HL-60 (cell line): ENCODE results near the gene GH2.

Source experiments
- DNase-seq, 2 experiments: peaks; one replicate each; pipeline ENCODE4 v3.0.0-alpha.2; 2010 to 2020; ENCODE audit warnings: low read depth in 1 of 2, low spot score in 1 of 2
- H3K27ac ChIP-seq: fragments of 250-450 bp; sonication (Bioruptor Pico); replicated peaks from 2 replicates; pipeline ENCODE4 v1.5.1; 2020; ENCODE audit warnings: mild to moderate bottlenecking, moderate library complexity
- H3K27me3 ChIP-seq: fragments of 250-450 bp; sonication (Bioruptor Pico); 2 replicates; pipeline ENCODE4 v1.5.1; 2021; ENCODE audit warnings: mild to moderate bottlenecking, moderate library complexity; ENCODE audit not compliant: insufficient read depth, poor library complexity, severe bottlenecking
- H3K4me3 ChIP-seq: replicated peaks from 2 replicates; pipeline ENCODE4 v1.5.1; 2011; ENCODE audit warnings: mild to moderate bottlenecking, control low read depth, low read length; ENCODE audit not compliant: insufficient read depth
- GABPA ChIP-seq: IDR thresholded peaks from 2 replicates; pipeline ENCODE4 v1.6.1; 2012; ENCODE audit warnings: low read depth
- POLR2AphosphoS5 ChIP-seq: IDR thresholded peaks from 2 replicates; pipeline ENCODE4 v1.6.1; 2012; ENCODE audit warnings: low read depth
- SPI1 ChIP-seq: IDR thresholded peaks from 2 replicates; pipeline ENCODE4 v1.6.1; 2012; ENCODE audit warnings: low read depth, mild to moderate bottlenecking, borderline replicate concordance
- TF ChIP-seq, protein P1 (sequence below): IDR thresholded peaks from one replicate; pipeline ENCODE4 v1.5.1; 2011; ENCODE audit warnings: low read length, control low read depth, inconsistent platforms; ENCODE audit not compliant: insufficient read depth
- TF ChIP-seq, protein P2 (sequence below): IDR thresholded peaks from 2 replicates; pipeline ENCODE4 v1.6.1; 2012; ENCODE audit warnings: low read depth; ENCODE audit not compliant: insufficient replicate concordance

GH2 gene

DNA sequence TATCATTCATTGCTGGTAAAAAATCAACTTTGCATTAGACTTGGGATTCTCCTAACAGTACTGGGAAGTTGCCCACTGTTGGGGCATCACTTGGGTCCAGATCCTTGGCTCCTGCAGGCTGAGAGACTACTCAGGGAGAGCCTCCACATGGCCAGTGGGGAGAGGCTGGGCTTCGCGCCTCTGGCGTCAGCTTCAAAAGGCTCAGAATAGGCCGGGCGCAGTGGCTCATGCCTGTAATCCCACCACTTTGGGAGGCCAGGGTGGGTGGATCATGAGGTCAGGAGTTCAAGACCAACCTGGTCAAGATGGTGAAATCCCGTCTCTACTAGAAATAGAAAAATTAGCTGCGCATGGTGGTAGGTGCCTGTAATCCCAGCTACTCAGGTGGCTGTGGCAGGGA is 32.7 kb upstream of the GH2 start:
- Histone ChIP-seq H3K27me3 (peaks cover 2% of the 10 kb centered on the region), H3K27ac (no peak overlapping the region), H3K4me3 (no peak overlapping the region)
- no peak for TF ChIP-seq POLR2AphosphoS5
- TF ChIP-seq, protein P1, sequence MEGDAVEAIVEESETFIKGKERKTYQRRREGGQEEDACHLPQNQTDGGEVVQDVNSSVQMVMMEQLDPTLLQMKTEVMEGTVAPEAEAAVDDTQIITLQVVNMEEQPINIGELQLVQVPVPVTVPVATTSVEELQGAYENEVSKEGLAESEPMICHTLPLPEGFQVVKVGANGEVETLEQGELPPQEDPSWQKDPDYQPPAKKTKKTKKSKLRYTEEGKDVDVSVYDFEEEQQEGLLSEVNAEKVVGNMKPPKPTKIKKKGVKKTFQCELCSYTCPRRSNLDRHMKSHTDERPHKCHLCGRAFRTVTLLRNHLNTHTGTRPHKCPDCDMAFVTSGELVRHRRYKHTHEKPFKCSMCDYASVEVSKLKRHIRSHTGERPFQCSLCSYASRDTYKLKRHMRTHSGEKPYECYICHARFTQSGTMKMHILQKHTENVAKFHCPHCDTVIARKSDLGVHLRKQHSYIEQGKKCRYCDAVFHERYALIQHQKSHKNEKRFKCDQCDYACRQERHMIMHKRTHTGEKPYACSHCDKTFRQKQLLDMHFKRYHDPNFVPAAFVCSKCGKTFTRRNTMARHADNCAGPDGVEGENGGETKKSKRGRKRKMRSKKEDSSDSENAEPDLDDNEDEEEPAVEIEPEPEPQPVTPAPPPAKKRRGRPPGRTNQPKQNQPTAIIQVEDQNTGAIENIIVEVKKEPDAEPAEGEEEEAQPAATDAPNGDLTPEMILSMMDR: no peak
- TF ChIP-seq, protein P2, sequence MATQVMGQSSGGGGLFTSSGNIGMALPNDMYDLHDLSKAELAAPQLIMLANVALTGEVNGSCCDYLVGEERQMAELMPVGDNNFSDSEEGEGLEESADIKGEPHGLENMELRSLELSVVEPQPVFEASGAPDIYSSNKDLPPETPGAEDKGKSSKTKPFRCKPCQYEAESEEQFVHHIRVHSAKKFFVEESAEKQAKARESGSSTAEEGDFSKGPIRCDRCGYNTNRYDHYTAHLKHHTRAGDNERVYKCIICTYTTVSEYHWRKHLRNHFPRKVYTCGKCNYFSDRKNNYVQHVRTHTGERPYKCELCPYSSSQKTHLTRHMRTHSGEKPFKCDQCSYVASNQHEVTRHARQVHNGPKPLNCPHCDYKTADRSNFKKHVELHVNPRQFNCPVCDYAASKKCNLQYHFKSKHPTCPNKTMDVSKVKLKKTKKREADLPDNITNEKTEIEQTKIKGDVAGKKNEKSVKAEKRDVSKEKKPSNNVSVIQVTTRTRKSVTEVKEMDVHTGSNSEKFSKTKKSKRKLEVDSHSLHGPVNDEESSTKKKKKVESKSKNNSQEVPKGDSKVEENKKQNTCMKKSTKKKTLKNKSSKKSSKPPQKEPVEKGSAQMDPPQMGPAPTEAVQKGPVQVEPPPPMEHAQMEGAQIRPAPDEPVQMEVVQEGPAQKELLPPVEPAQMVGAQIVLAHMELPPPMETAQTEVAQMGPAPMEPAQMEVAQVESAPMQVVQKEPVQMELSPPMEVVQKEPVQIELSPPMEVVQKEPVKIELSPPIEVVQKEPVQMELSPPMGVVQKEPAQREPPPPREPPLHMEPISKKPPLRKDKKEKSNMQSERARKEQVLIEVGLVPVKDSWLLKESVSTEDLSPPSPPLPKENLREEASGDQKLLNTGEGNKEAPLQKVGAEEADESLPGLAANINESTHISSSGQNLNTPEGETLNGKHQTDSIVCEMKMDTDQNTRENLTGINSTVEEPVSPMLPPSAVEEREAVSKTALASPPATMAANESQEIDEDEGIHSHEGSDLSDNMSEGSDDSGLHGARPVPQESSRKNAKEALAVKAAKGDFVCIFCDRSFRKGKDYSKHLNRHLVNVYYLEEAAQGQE: no peak
- TF ChIP-seq SPI1: no peak
- TF ChIP-seq GABPA: no peak
- DNase-seq: no peak

DNA sequence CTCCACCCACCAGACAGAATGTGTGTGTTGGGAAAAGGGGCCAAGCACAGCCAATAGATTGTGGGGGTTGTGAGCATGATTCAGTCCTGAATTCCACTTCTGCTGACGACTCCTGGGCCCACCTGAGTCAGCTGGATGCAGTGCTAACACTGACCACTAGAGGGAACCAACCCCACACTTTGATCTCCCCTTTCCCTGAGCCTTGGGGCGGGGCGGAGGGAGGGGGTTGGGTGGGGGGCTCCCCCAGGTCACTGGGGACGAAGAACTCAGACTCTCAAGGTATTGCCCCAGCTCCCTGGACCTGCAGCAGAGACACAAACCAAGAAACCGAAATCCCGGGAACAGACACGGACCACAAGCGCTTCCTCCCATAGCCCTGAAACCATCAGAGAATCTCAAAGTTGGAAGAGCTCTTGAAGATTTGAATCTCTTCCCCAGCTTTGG is 29.9 kb upstream of the GH2 start:
- DNase-seq: peak in 1 of 2 experiments; percentile 21
- Histone ChIP-seq H3K4me3 (no peak overlapping the region), H3K27me3 (no peaks in the 10 kb centered on the region), H3K27ac (no peak overlapping the region)
- TF ChIP-seq POLR2AphosphoS5: no peak
- TF ChIP-seq, protein P1: peak; percentile 47

DNA sequence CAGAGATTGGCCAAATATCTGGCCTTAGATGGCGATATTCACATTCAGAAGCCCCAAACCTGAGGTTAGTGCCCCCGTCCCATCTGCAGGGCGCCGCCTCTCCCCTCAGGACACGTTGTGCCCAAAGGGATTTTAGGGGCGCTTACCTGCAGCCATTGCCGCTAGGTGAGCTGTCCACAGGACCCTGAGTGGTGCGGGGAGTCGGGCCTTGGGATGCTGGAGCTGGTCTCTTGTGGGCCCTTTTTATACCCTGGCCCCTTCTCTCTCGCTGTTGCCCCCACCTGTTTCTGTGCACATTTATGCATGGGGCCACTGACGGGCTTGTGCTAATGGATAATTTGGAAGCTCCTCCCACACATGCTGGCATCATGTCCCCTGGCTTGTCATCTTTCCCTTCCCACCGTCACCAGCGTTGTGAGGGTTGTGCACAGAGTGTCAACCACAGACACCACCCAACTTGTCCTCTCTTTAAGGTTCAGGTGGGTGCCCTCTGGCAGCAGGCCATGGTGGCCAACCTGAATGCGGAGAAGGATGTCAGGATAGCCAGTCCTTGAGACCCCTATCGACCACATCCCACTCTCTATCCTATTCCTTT is 29.4 kb upstream of the GH2 start, which contains the start of gene CSHL1:
Gene CSHL1 (minus strand): TSS at position 218 of the 595 bp plus-strand sequence. CDS start 62 bp downstream, at position 156.
- no peak for DNase-seq
- Histone ChIP-seq H3K27ac (no peak within 1 kb of the TSS), H3K27me3 (no peaks in the 10 kb centered on the region), H3K4me3 (no peak within 1 kb of the TSS)
- no peak for TF ChIP-seq SPI1
- TF ChIP-seq, protein P2: no peak
- TF ChIP-seq POLR2AphosphoS5: no peak
- TF ChIP-seq, protein P1: no peak
- TF ChIP-seq GABPA: no peak

DNA sequence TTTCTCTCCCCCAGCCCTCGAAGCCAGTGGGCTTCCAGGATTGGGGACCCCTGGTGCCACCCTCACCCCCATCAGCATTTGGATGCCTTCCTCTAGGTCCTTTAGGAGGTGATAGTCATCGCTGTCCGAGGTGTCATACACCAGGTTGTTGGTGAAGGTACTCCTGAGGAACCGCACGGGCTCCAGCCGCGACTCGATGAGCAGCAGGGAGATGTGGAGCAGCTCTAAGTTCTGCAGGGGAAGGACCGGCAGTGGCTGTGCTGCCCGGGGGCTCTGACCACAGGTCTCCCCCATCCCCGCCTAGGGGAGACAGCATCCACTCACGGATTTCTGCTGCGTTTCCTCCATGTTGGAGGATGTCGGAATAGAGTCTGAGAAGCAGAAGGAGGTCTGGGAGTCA is 28.4 kb upstream of the GH2 start:
- Histone ChIP-seq H3K27me3 (no peaks in the 10 kb centered on the region), H3K4me3 (no peak overlapping the region), H3K27ac (no peak overlapping the region)
- no peak for TF ChIP-seq GABPA
- TF ChIP-seq, protein P1: no peak
- no peak for TF ChIP-seq POLR2AphosphoS5
- TF ChIP-seq SPI1: no peak
- TF ChIP-seq, protein P2: no peak
- DNase-seq: no peak
